GM12878 (cell line): ENCODE data around the gene REPIN1. TPM values are rescaled to one million over a fixed set of nuclear protein-coding genes. Genes with fewer than 3 reads are reported as not detected.

Source experiments
- ASH2L ChIP-seq: fragments of 300-600, 200-600 bp; sonication (generic); IDR thresholded peaks from 2 replicates; pipeline ENCODE4 v1.6.1; 2017; ENCODE audit warnings: low read depth, mild to moderate bottlenecking, borderline replicate concordance
- BMI1 ChIP-seq: fragments of 450-650 bp; IDR thresholded peaks from 2 replicates; pipeline ENCODE4 v1.6.1; 2016; ENCODE audit warnings: mild to moderate bottlenecking, moderate library complexity, borderline replicate concordance
- CREB1 ChIP-seq: IDR thresholded peaks from 2 replicates; pipeline ENCODE4 v1.6.1; 2012; ENCODE audit warnings: low read depth, mild to moderate bottlenecking, inconsistent platforms
- DPF2 ChIP-seq: fragments of 450-650 bp; IDR thresholded peaks from 2 replicates; pipeline ENCODE4 v1.6.1; 2017; ENCODE audit warnings: mild to moderate bottlenecking
- ETV6 ChIP-seq, 2 experiments: fragments of 450-650 bp in 1 of 2; IDR thresholded peaks in 1 of 2; conservative IDR thresholded peaks in 1 of 2; 2 replicates each; pipeline ENCODE4 v1.6.1; 2014; ENCODE audit warnings: antibody characterized with exemption in 1 of 2, borderline replicate concordance in 1 of 2, low read depth in 1 of 2, mild to moderate bottlenecking in 1 of 2, moderate library complexity in 1 of 2
- FOS ChIP-seq: IDR thresholded peaks from 3 replicates; pipeline ENCODE4 v1.6.1; 2011; ENCODE audit warnings: borderline replicate concordance; ENCODE audit not compliant: insufficient read length; ENCODE audit errors: extremely low read depth
- JUNB ChIP-seq: IDR thresholded peaks from 2 replicates; pipeline ENCODE4 v1.6.1; 2016; ENCODE audit warnings: antibody characterized with exemption, mild to moderate bottlenecking
- KAT2A ChIP-seq: conservative IDR thresholded peaks from 2 replicates; pipeline ENCODE4 v1.6.1; 2011; ENCODE audit warnings: low read depth, low read length; ENCODE audit not compliant: control insufficient read depth
- NBN ChIP-seq: fragments of 450-650 bp; IDR thresholded peaks from 2 replicates; pipeline ENCODE4 v1.6.1; 2016
- NR2C1 ChIP-seq: fragments of 450-650 bp; IDR thresholded peaks from 2 replicates; pipeline ENCODE4 v1.6.1; 2017; ENCODE audit warnings: antibody characterized with exemption, mild to moderate bottlenecking, moderate library complexity
- NR2F1 ChIP-seq: fragments of 450-650 bp; conservative IDR thresholded peaks from 2 replicates; pipeline ENCODE4 v1.6.1; 2017; ENCODE audit warnings: mild to moderate bottlenecking
- PAX8 ChIP-seq: fragments of 450-650 bp; IDR thresholded peaks from 2 replicates; pipeline ENCODE4 v1.6.1; 2017; ENCODE audit warnings: mild to moderate bottlenecking, moderate library complexity
- PML ChIP-seq: IDR thresholded peaks from 2 replicates; pipeline ENCODE4 v1.6.1; 2012; ENCODE audit warnings: low read length, inconsistent platforms
- RAD51 ChIP-seq: fragments of 450-650 bp; IDR thresholded peaks from 2 replicates; pipeline ENCODE4 v1.6.1; 2016; ENCODE audit warnings: moderate library complexity, mild to moderate bottlenecking, inconsistent platforms
- SP1 ChIP-seq: IDR thresholded peaks from one replicate; pipeline ENCODE4 v1.6.1; 2011; ENCODE audit warnings: low read depth, low read length
- SREBF2 ChIP-seq: IDR thresholded peaks from 2 replicates; pipeline ENCODE4 v1.6.1; 2012; ENCODE audit warnings: mild to moderate bottlenecking, low read length
- YBX1 ChIP-seq: fragments of 450-650 bp; IDR thresholded peaks from 2 replicates; pipeline ENCODE4 v1.6.1; 2016; ENCODE audit warnings: antibody characterized with exemption
- ZBTB11 ChIP-seq: fragments of 450-650 bp; formaldehyde crosslinking; IDR thresholded peaks from 2 replicates; pipeline ENCODE4 v1.5.0; 2022; ENCODE audit warnings: mild to moderate bottlenecking, missing genetic modification characterization
- ZNF207 ChIP-seq: fragments of 450-650 bp; IDR thresholded peaks from 2 replicates; pipeline ENCODE4 v1.6.1; 2014; ENCODE audit warnings: antibody characterized with exemption, mild to moderate bottlenecking, borderline replicate concordance
- ZZZ3 ChIP-seq: IDR thresholded peaks from 2 replicates; pipeline ENCODE4 v1.6.1; 2011; ENCODE audit warnings: low read depth; ENCODE audit not compliant: control insufficient read depth, insufficient read length
- polyA plus RNA-seq, 11 experiments: library from polyadenylated mRNA; depleted of rRNA in 4 of 11; unstranded in 6 of 11; stranded (reverse) in 5 of 11; fragments of >200 nt; fragmentation: Nextera tagmentation in 4 of 11; fragmentation: Illumina TruSeq in 1 of 11; extraction: Ambion mirVana in 4 of 11; extraction: Trizol in 1 of 11; gene quantifications; 1 replicate in 1 of 11; 2 replicates in 10 of 11; pipeline versions ENCODE4 v1.2.1 to v1.2.3, GENCODE V29; 2011 to 2016; ENCODE audit warnings: inconsistent platforms in 2 of 11, missing spikeins in 2 of 11, low read depth in 1 of 11
- total RNA-seq, 4 experiments: library from RNA; depleted of rRNA in 3 of 4; stranded (reverse); fragments of >200 nt in 3 of 4; fragmentation: Illumina TruSeq in 1 of 4; extraction: Trizol in 1 of 4; gene quantifications; 2 replicates each; pipeline versions ENCODE4 v1.2.1 to v1.2.3, GENCODE V29; 2013 to 2021
- TF ChIP-seq, protein P1 (sequence below): fragments of 150-350 bp; IDR thresholded peaks from 2 replicates; pipeline ENCODE4 v1.6.1; 2016; ENCODE audit warnings: low read depth, low read length
- TF ChIP-seq, protein P2 (sequence below), 3 experiments: IDR thresholded peaks in 2 of 3; conservative IDR thresholded peaks in 1 of 3; 2 replicates each; pipeline ENCODE4 v1.5.1; 2011; ENCODE audit warnings: low read depth in 3 of 3, low read length in 3 of 3, mild to moderate bottlenecking in 3 of 3, control low read depth in 2 of 3, moderate library complexity in 2 of 3, inconsistent platforms in 1 of 3, mixed read lengths in 1 of 3; ENCODE audit not compliant: control insufficient read depth in 2 of 3, insufficient read depth in 1 of 3; ENCODE audit errors: extremely low read depth in 1 of 3

Gene REPIN1
- total and polyA plus RNA-seq, 10 of the 15 experiments (the other 5 are each of a cell fraction or from before 2014, with no cell fraction given) = 5.1 to 172 (median 76.9) TPM

DNA sequence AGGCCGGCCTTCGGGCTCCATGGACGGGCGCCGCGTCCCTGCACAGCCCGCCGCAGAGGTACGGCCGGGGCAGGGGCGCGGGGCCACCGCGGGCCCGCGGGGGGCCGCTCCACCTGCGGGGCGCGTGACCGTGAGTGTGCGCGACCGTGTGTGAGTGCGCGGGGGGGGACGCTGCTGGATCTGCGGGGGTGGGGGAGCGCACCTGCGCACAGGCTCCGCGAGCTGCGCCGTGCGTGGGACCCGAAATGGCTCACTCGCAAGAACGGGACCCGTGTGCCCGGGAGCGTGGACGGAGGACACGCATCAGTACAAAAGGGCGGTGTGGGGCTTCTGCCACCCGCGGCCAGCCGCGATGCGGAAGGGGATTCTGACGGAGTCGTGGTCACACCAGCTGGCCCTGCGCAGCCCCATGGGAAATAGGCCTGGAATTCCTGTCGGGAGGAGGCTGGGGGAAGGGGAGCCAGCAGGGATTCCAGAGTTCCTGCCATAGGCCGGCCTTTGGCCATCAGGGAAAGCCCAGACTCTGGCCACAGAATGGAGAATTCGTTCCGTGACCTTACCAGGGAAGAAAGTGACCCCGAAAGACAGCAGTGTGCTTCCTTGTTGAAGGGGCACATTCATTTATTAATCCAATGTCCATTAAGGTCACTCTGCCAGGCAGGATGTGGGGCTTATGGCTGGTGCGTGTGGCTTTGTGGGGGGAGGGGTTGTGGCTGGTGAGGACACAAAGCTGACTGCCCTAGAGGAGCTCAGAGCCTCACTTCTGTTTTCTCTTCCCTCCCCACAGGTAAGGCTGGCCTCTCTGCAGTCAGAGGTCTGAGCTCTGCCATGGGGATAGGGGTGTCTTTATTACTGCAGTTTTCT lies 494 bp downstream of the REPIN1 start (continued):
- TF ChIP-seq, protein P1, sequence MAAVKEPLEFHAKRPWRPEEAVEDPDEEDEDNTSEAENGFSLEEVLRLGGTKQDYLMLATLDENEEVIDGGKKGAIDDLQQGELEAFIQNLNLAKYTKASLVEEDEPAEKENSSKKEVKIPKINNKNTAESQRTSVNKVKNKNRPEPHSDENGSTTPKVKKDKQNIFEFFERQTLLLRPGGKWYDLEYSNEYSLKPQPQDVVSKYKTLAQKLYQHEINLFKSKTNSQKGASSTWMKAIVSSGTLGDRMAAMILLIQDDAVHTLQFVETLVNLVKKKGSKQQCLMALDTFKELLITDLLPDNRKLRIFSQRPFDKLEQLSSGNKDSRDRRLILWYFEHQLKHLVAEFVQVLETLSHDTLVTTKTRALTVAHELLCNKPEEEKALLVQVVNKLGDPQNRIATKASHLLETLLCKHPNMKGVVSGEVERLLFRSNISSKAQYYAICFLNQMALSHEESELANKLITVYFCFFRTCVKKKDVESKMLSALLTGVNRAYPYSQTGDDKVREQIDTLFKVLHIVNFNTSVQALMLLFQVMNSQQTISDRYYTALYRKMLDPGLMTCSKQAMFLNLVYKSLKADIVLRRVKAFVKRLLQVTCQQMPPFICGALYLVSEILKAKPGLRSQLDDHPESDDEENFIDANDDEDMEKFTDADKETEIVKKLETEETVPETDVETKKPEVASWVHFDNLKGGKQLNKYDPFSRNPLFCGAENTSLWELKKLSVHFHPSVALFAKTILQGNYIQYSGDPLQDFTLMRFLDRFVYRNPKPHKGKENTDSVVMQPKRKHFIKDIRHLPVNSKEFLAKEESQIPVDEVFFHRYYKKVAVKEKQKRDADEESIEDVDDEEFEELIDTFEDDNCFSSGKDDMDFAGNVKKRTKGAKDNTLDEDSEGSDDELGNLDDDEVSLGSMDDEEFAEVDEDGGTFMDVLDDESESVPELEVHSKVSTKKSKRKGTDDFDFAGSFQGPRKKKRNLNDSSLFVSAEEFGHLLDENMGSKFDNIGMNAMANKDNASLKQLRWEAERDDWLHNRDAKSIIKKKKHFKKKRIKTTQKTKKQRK = no peak
- peak; percentile 66 for TF ChIP-seq DPF2
- no peak for TF ChIP-seq ZBTB11 (CRISPR knock-in tag)
- TF ChIP-seq, protein P2, sequence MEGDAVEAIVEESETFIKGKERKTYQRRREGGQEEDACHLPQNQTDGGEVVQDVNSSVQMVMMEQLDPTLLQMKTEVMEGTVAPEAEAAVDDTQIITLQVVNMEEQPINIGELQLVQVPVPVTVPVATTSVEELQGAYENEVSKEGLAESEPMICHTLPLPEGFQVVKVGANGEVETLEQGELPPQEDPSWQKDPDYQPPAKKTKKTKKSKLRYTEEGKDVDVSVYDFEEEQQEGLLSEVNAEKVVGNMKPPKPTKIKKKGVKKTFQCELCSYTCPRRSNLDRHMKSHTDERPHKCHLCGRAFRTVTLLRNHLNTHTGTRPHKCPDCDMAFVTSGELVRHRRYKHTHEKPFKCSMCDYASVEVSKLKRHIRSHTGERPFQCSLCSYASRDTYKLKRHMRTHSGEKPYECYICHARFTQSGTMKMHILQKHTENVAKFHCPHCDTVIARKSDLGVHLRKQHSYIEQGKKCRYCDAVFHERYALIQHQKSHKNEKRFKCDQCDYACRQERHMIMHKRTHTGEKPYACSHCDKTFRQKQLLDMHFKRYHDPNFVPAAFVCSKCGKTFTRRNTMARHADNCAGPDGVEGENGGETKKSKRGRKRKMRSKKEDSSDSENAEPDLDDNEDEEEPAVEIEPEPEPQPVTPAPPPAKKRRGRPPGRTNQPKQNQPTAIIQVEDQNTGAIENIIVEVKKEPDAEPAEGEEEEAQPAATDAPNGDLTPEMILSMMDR (IDR thresholded peaks at IDR 0.05 in 2 of 3, conservative IDR thresholded peaks at IDR 0.05 in 1 of 3; ENCODE audit: control insufficient read depth in 2 of 3, extremely low read depth in 1 of 3, insufficient read depth in 1 of 3, low read depth in 3 of 3, low read length in 3 of 3) = no peak
- no peak for TF ChIP-seq BMI1
- peak; percentile 62 for TF ChIP-seq NR2F1
- no peak for TF ChIP-seq RAD51
- no peak for TF ChIP-seq CREB1
- no peak for TF ChIP-seq KAT2A
- TF ChIP-seq ZZZ3 = no peak
- no peak for TF ChIP-seq YBX1
- TF ChIP-seq NBN = no peak; the same call in none of the 2 replicates
- TF ChIP-seq PML = peak; percentile 65; the same call in 1 of the 2 replicates
- no peak for TF ChIP-seq ASH2L
- TF ChIP-seq ETV6 (conservative IDR thresholded peaks at IDR 0.05 in 1 of 2, IDR thresholded peaks at IDR 0.05 in 1 of 2; ENCODE audit: borderline replicate concordance in 1 of 2, low read depth in 1 of 2) = no peak; a peak in 1 of 4 replicates
- TF ChIP-seq SP1 = no peak
- peak; percentile 63 for TF ChIP-seq ZNF207
- TF ChIP-seq SREBF2 = no peak
- no peak for TF ChIP-seq JUNB
- no peak for TF ChIP-seq FOS
- TF ChIP-seq PAX8 = no peak
- TF ChIP-seq NR2C1 = no peak
